Endothelial cell of umbilical vein (primary cell): ENCODE results near the gene CCR8. TPM values are rescaled to one million over a fixed set of nuclear protein-coding genes. Genes with fewer than 3 reads are reported as not detected.

ENCODE experiments used
- BruUV-seq: library from RNA; stranded (reverse); fragments of 400-500 nt; replicated peaks from 2 replicates; lab custom pipeline; 2021; lab: Mats Ljungman, UMichigan
- CTCF ChIA-PET: fragments of 300-600, 350-600 bp; sonication (Branson Sonifier 250); formaldehyde crosslinking; loops from one replicate; lab custom pipeline; 2021; ENCODE audit warnings: antibody characterized with exemption, inconsistent platforms; lab: Charles Lee
- POLR2A ChIA-PET: fragments of 300-600, 350-600 bp; sonication (Branson Sonifier 250); formaldehyde crosslinking; loops from one replicate; lab custom pipeline; 2021; ENCODE audit warnings: antibody characterized with exemption, inconsistent platforms; lab: Charles Lee
- DNase-seq: peaks from one replicate; pipeline ENCODE4 v3.0.0-alpha.2; 2011; ENCODE audit warnings: low read depth, low spot score
- FAIRE-seq: peaks from 2 replicates; lab custom pipeline; 2011; peaks lifted over from hg19 to GRCh38; lab: Jason Lieb, UNC
- H2AFZ ChIP-seq: 2 replicates; pipeline ENCODE4 v1.6.0; 2012; ENCODE audit warnings: low read depth, low read length, control low read depth, inconsistent platforms
- H3K27ac ChIP-seq: 2 replicates; pipeline ENCODE4 v1.5.1; 2011; ENCODE audit warnings: low read depth, mild to moderate bottlenecking, control low read depth, low read length, moderate library complexity; ENCODE audit not compliant: insufficient read depth
- H3K27me3 ChIP-seq, 2 experiments: 2 replicates each; pipeline versions ENCODE4 v1.6.0 to v1.6.1; 2011; ENCODE audit warnings: low read length in 2 of 2, mixed read lengths in 1 of 2; ENCODE audit not compliant: control insufficient read depth in 2 of 2, insufficient read depth in 2 of 2
- H3K36me3 ChIP-seq, 2 experiments: 2 replicates in 1 of 2; 3 replicates in 1 of 2; pipeline ENCODE4 v1.5.1; 2011; ENCODE audit warnings: low read length in 2 of 2, mild to moderate bottlenecking in 1 of 2, moderate library complexity in 1 of 2; ENCODE audit not compliant: control insufficient read depth in 2 of 2, insufficient read depth in 2 of 2; ENCODE audit errors: extremely low read depth in 1 of 2
- H3K4me1 ChIP-seq: 3 replicates; pipeline ENCODE4 v1.5.1; 2011; ENCODE audit warnings: mild to moderate bottlenecking, low read length; ENCODE audit not compliant: control insufficient read depth, insufficient read depth; ENCODE audit errors: extremely low read depth
- H3K4me2 ChIP-seq: 2 replicates; pipeline ENCODE4 v1.6.1; 2011; ENCODE audit warnings: low read length, control low read depth, mixed read lengths; ENCODE audit not compliant: insufficient read depth
- H3K4me3 ChIP-seq, 3 experiments: fragments of 200-600 bp in 1 of 3; sonication (generic), shearing (Covaris generic) in 1 of 3; replicated peaks in 1 of 3; 2 replicates each; pipeline ENCODE4 v1.5.1; 2011 to 2016; ENCODE audit warnings: control low read depth in 3 of 3, low read length in 3 of 3, mild to moderate bottlenecking in 2 of 3, inconsistent platforms in 1 of 3, low read depth in 1 of 3, moderate library complexity in 1 of 3; ENCODE audit not compliant: insufficient read depth in 1 of 3
- H3K79me2 ChIP-seq: 2 replicates; pipeline ENCODE4 v1.6.0; 2012; ENCODE audit warnings: low read length, inconsistent platforms; ENCODE audit not compliant: control insufficient read depth, insufficient read depth
- H3K9ac ChIP-seq: replicated peaks from 2 replicates; pipeline ENCODE3; 2011; ENCODE audit warnings: low read length, control low read depth; ENCODE audit not compliant: insufficient read depth; ENCODE audit errors: extremely low read depth
- H3K9me1 ChIP-seq: replicated peaks from 3 replicates; pipeline ENCODE4 v1.6.0; 2011; ENCODE audit warnings: mild to moderate bottlenecking, low read length; ENCODE audit not compliant: control insufficient read depth, insufficient read depth; ENCODE audit errors: extremely low read depth
- H3K9me3 ChIP-seq: replicated peaks from 2 replicates; pipeline ENCODE4 v1.5.1; 2012; ENCODE audit warnings: low read length, inconsistent platforms; ENCODE audit not compliant: control insufficient read depth, insufficient read depth
- H4K20me1 ChIP-seq: replicated peaks from 2 replicates; pipeline ENCODE3; 2011; ENCODE audit warnings: mild to moderate bottlenecking, low read length; ENCODE audit not compliant: control insufficient read depth, insufficient read depth; ENCODE audit errors: extremely low read depth
- EZH2 ChIP-seq: IDR thresholded peaks from 2 replicates; pipeline ENCODE4 v1.6.1; 2012; ENCODE audit warnings: borderline replicate concordance, low read depth, mild to moderate bottlenecking, moderate library complexity, low read length, inconsistent platforms; ENCODE audit not compliant: severe bottlenecking
- JUN ChIP-seq: IDR thresholded peaks from 2 replicates; pipeline ENCODE4 v1.6.1; 2011; ENCODE audit warnings: borderline replicate concordance, low read depth; ENCODE audit not compliant: insufficient read length, insufficient read depth
- MYC ChIP-seq: IDR thresholded peaks from one replicate; pipeline ENCODE4 v1.6.1; 2011; ENCODE audit warnings: mild to moderate bottlenecking, low read depth, low read length
- POLR2A ChIP-seq: IDR thresholded peaks from 2 replicates; pipeline ENCODE4 v1.6.1; 2012; ENCODE audit warnings: low read depth, mild to moderate bottlenecking, control low read depth, low read length
- dilution Hi-C: fragments of 300-500 bp; cut with MboI; formaldehyde crosslinking; loops from one replicate; pipeline ENCODE4 v1.15.0; 2019; ENCODE audit warnings: low sequenced_read_pairs; ENCODE audit not compliant: extremely low pct_ligation_motif_present
- intact Hi-C: fragments of 100-400 bp; cut with micrococcal nuclease; formaldehyde crosslinking; loops from one replicate; pipeline ENCODE4 v1.10.0; 2022
- polyA plus RNA-seq, 4 experiments: library from polyadenylated mRNA; depleted of rRNA in 3 of 4; stranded (reverse) in 3 of 4; unstranded in 1 of 4; fragments of >200 nt; gene quantifications; 2 replicates each; pipeline versions ENCODE4 v1.2.1 to v1.2.3, GENCODE V29; 2011 to 2012; ENCODE audit warnings: missing spikeins in 1 of 4
- total RNA-seq: library from RNA; stranded (reverse); gene quantifications from 2 replicates; pipeline ENCODE4 v1.2.3, GENCODE V29; 2021

CCR8 gene
- total and polyA plus RNA-seq, 2 donors (not counting 3 experiments of a cell fraction or from before 2014, with no cell fraction given): not detected

GRCh38 chr3:39343760-39344159, 14.3 kb downstream of the CCR8 start:
- no peak for DNase-seq
- Histone ChIP-seq H3K79me2 (no peaks in the 10 kb centered on the region), H4K20me1 (no peaks in the 10 kb centered on the region), H3K27me3 (peaks cover 4 to 6% of the 10 kb centered on the region in 2 experiments), H2AFZ (no peak overlapping the region), H3K9ac (no peak overlapping the region), H3K4me3 (no peak overlapping the region), H3K27ac (no peak overlapping the region), H3K9me1 (no peaks in the 10 kb centered on the region), H3K4me1 (no peaks in the 10 kb centered on the region), H3K4me2 (no peak overlapping the region), H3K9me3 (no peaks in the 10 kb centered on the region), H3K36me3 (no peaks in the 10 kb centered on the region)
- ChIA-PET CTCF (no interaction called here), POLR2A (no interaction called here)
- no TSS peak for BruUV-seq
- dilution Hi-C loops: no loop called here
- TF ChIP-seq JUN (no peak), MYC (no peak), POLR2A (no peak)
- FAIRE-seq: no peak
- intact Hi-C loops: no loop called here

- Histone ChIP-seq H2AFZ (no peak overlapping the region), H3K79me2 (no peaks in the 10 kb centered on the region), H3K4me1 (no peaks in the 10 kb centered on the region), H3K4me2 (no peak overlapping the region), H3K27me3 (peaks cover 4 to 6% of the 10 kb centered on the region in 2 experiments), H3K9me1 (no peaks in the 10 kb centered on the region), H3K9ac (no peak overlapping the region), H4K20me1 (no peaks in the 10 kb centered on the region), H3K36me3 (no peaks in the 10 kb centered on the region), H3K27ac (no peak overlapping the region), H3K9me3 (no peaks in the 10 kb centered on the region), H3K4me3 (no peak overlapping the region)
- dilution Hi-C loops: no loop called here
- DNase-seq (no peak), FAIRE-seq (no peak)
- ChIA-PET POLR2A (no interaction called here), CTCF (no interaction called here)
- intact Hi-C loops: no loop called here
- TF ChIP-seq EZH2: no peak
- BruUV-seq: no TSS peak
Measured at GRCh38 chr3:39344746-39345344, 15.3 kb downstream of the CCR8 start.
